Left lobe of liver (tissue), 2 donors: ENCODE data around the gene TGM3. TPM values are rescaled to one million over a fixed set of nuclear protein-coding genes. Genes with fewer than 3 reads are reported as not detected.

Source experiments
- ATAC-seq: fragments of 200-7000 bp; cut with Tn5 transposase; one replicate; pipeline ENCODE4 v1.9.1; 2020; ENCODE audit warnings: mild to moderate bottlenecking, moderate library complexity
- DNase-seq: peaks from one replicate; pipeline ENCODE4 v3.0.0-alpha.2; 2020; ENCODE audit warnings: low spot score
- total RNA-seq: library from RNA; stranded (reverse); gene quantifications from one replicate; pipeline ENCODE4 v1.2.1, GENCODE V29; 2021
- donor health status: DM: no; HTN: no; CAD: no; lungs with moderate emphysema.
- donor health status: DM: no; HTN: yes; CAD: no.

Gene TGM3
- total RNA-seq, 1 donor from 2014 or later, result 0.25 TPM

- ATAC-seq (no peak), DNase-seq (no peak)
Observed at GRCh38 chr20:2368621-2369020, 72.8 kb downstream of the TGM3 start.

GRCh38 chr20:2373098-2373497 lies 77.3 kb downstream of the TGM3 start:
- ATAC-seq (no peak), DNase-seq (no peak)

GRCh38 chr20:2374346-2375125 lies 78.7 kb downstream of the TGM3 start:
- DNase-seq, result no peak
- no peak for ATAC-seq

GRCh38 chr20:2378893-2379292 lies 83.1 kb downstream of the TGM3 start:
- DNase-seq (no peak), ATAC-seq (no peak)

- ATAC-seq (no peak), DNase-seq (no peak)
Observed at GRCh38 chr20:2379511-2380229, 83.9 kb downstream of the TGM3 start.

- DNase-seq (no peak), ATAC-seq (no peak)
Observed at GRCh38 chr20:2380601-2381000, 84.8 kb downstream of the TGM3 start, which contains the start of gene TGM6. TGM6 (plus strand) TSS chr20:2380901; CDS start chr20:2380969, 68 bp downstream.

GRCh38 chr20:2381303-2381702 lies 85.5 kb downstream of the TGM3 start:
- DNase-seq (no peak), ATAC-seq (no peak)

- DNase-seq (no peak), ATAC-seq (no peak)
Observed at GRCh38 chr20:2382833-2383232, 87.0 kb downstream of the TGM3 start.

- ATAC-seq (no peak), DNase-seq (no peak)
Observed at GRCh38 chr20:2385026-2385425, 89.2 kb downstream of the TGM3 start.

- no peak for ATAC-seq
- no peak for DNase-seq
Observed at GRCh38 chr20:2385496-2385895, 89.7 kb downstream of the TGM3 start.

GRCh38 chr20:2386516-2387179 lies 90.8 kb downstream of the TGM3 start:
- ATAC-seq (no peak), DNase-seq (no peak)

- ATAC-seq (peak; percentile 58), DNase-seq (no peak)
Observed at GRCh38 chr20:2387180-2387577, 91.4 kb downstream of the TGM3 start.

GRCh38 chr20:2387580-2387979 lies 91.8 kb downstream of the TGM3 start:
- no peak for ATAC-seq
- DNase-seq, result no peak

Other genes with a start within 250 kb of the TGM3 start
- gene STK35, start 194.2 kb upstream of the TGM3 start, total RNA-seq, result 10.1 TPM
- not detected for gene TGM6, start 84.9 kb downstream of the TGM3 start, total RNA-seq
- 30.0 TPM for gene SNRPB, start 174.8 kb downstream of the TGM3 start, total RNA-seq
- 4.3 TPM for gene ZNF343, start 212.9 kb downstream of the TGM3 start, total RNA-seq
- gene TMC2, start 240.6 kb downstream of the TGM3 start, total RNA-seq, result not detected